HepG2 (cell line): ENCODE measurements around the gene TMEM186. TPM values are rescaled to one million over a fixed set of nuclear protein-coding genes. Genes with fewer than 3 reads are reported as not detected.
A peak's percentile ranks its signal among the peaks of the same experiment; 100 is the strongest.

ENCODE experiments used
- ATAC-seq: fragments of 200-7000 bp; cut with Tn5 transposase; 3 replicates; pipeline ENCODE4 v1.9.1; 2020; ENCODE audit warnings: mild to moderate bottlenecking, moderate library complexity
- BruUV-seq: library from RNA; stranded (reverse); fragments of 400-500 nt; replicated peaks from 2 replicates; lab custom pipeline; 2021; lab: Mats Ljungman, UMichigan
- CTCF ChIA-PET: fragments of 300-600 bp; formaldehyde crosslinking; extraction: SDS; loops from one replicate; lab custom pipeline; 2021; ENCODE audit warnings: low total read pairs, inconsistent platforms, low intra/inter-chr PET ratio; lab: Yijun Ruan, JAX
- POLR2A ChIA-PET: fragments of 350-600 bp; sonication (Branson Sonifier 250); formaldehyde crosslinking; loops from one replicate; lab custom pipeline; 2020; ENCODE audit warnings: antibody characterized with exemption, inconsistent platforms; lab: Yijun Ruan, JAX
- DNase-seq: peaks from one replicate; pipeline ENCODE4 v3.0.0-alpha.2; 2015; ENCODE audit warnings: low spot score
- FAIRE-seq: peaks from 3 replicates; lab custom pipeline; 2011; peaks lifted over from hg19 to GRCh38; lab: Jason Lieb, UNC
- H2AFZ ChIP-seq: one replicate; pipeline ENCODE4 v1.6.1; 2011; ENCODE audit warnings: low read length, inconsistent platforms
- H3K27ac ChIP-seq: fragments of 300-600 bp; 3 replicates; pipeline ENCODE4 v1.8.0; 2011; ENCODE audit warnings: mixed run types, mild to moderate bottlenecking, mixed read lengths, low read length, inconsistent platforms; ENCODE audit not compliant: insufficient read depth; ENCODE audit errors: extremely low read length
- H3K27me3 ChIP-seq, 2 experiments: fragments of 200-600 bp in 1 of 2; 2 replicates in 1 of 2; 3 replicates in 1 of 2; pipeline versions ENCODE4 v1.6.0 to v1.8.0; 2011; ENCODE audit warnings: low read length in 2 of 2, mild to moderate bottlenecking in 2 of 2, moderate library complexity in 2 of 2, inconsistent platforms in 1 of 2; ENCODE audit not compliant: insufficient read depth in 2 of 2, control insufficient read depth in 1 of 2
- H3K36me3 ChIP-seq, 2 experiments: fragments of 200-600 bp in 1 of 2; replicated peaks in 1 of 2; 2 replicates in 1 of 2; 3 replicates in 1 of 2; pipeline versions ENCODE4 v1.5.1 to v1.8.0; 2011; ENCODE audit warnings: low read length in 2 of 2, inconsistent platforms in 1 of 2; ENCODE audit not compliant: insufficient read depth in 2 of 2, control insufficient read depth in 1 of 2
- H3K4me1 ChIP-seq: 2 replicates; pipeline ENCODE4 v1.5.1; 2012; ENCODE audit warnings: low read length, inconsistent platforms; ENCODE audit not compliant: insufficient read depth
- H3K4me2 ChIP-seq: 2 replicates; pipeline ENCODE4 v1.6.0; 2011; ENCODE audit warnings: low read depth, low read length, inconsistent platforms
- H3K4me3 ChIP-seq, 3 experiments: fragments of 200-600 bp in 1 of 3; sonication (generic), shearing (Covaris generic) in 1 of 3; replicated peaks in 1 of 3; 2 replicates each; pipeline ENCODE4 v1.5.1; 2011 to 2016; ENCODE audit warnings: low read length in 3 of 3, inconsistent platforms in 2 of 3, low read depth in 2 of 3, mild to moderate bottlenecking in 2 of 3, control low read depth in 1 of 3, mixed read lengths in 1 of 3; ENCODE audit not compliant: insufficient read depth in 1 of 3
- H3K79me2 ChIP-seq: one replicate; pipeline ENCODE4 v1.6.1; 2011; ENCODE audit warnings: low read length, inconsistent platforms; ENCODE audit not compliant: insufficient read depth
- H3K9ac ChIP-seq: 2 replicates; pipeline ENCODE4 v1.6.0; 2011; ENCODE audit warnings: mild to moderate bottlenecking, low read depth, low read length, inconsistent platforms; ENCODE audit not compliant: insufficient read depth
- H3K9me3 ChIP-seq: 2 replicates; pipeline ENCODE4 v1.5.1; 2012; ENCODE audit warnings: mild to moderate bottlenecking, low read length
- H4K20me1 ChIP-seq: 2 replicates; pipeline ENCODE4 v1.6.0; 2011; ENCODE audit warnings: inconsistent platforms, mild to moderate bottlenecking, low read length, moderate library complexity; ENCODE audit not compliant: insufficient read depth
- ATF1 ChIP-seq: IDR thresholded peaks from 2 replicates; pipeline ENCODE4 v1.6.1; 2016; ENCODE audit warnings: mild to moderate bottlenecking, control low read depth
- CCDC6 ChIP-seq: sonication (generic); formaldehyde crosslinking; IDR thresholded peaks from 2 replicates; pipeline ENCODE4 v1.8.1; 2022; ENCODE audit warnings: mild to moderate bottlenecking, missing genetic modification reagents, moderate library complexity
- EP300 ChIP-seq, 3 experiments: sonication (generic) in 1 of 3; formaldehyde crosslinking in 1 of 3; IDR thresholded peaks; 2 replicates each; pipeline versions ENCODE4 v1.5.1 to v1.6.1; 2011 to 2020; ENCODE audit warnings: low read depth in 2 of 3, low read length in 2 of 3, borderline replicate concordance in 1 of 3, improper control_type of control experiment in 1 of 3, mild to moderate bottlenecking in 1 of 3, missing genetic modification reagents in 1 of 3, moderate library complexity in 1 of 3
- KLF9 ChIP-seq: IDR thresholded peaks from 2 replicates; pipeline ENCODE4 v1.6.1; 2016; ENCODE audit warnings: low read depth
- NRL ChIP-seq: sonication (generic); formaldehyde crosslinking; IDR thresholded peaks from 2 replicates; pipeline ENCODE4 v1.5.0; 2020; ENCODE audit warnings: missing genetic modification reagents, mild to moderate bottlenecking, moderate library complexity, borderline replicate concordance
- PITX1 ChIP-seq: sonication (generic); formaldehyde crosslinking; IDR thresholded peaks from 2 replicates; pipeline ENCODE4 v1.5.1; 2020; ENCODE audit warnings: mild to moderate bottlenecking, missing genetic modification reagents
- PRMT3 ChIP-seq: sonication (generic); formaldehyde crosslinking; IDR thresholded peaks from 2 replicates; pipeline ENCODE4 v1.8.1; 2022; ENCODE audit warnings: low read depth, mild to moderate bottlenecking, moderate library complexity, missing genetic modification reagents, borderline replicate concordance
- SIN3B ChIP-seq: fragments of 150-350 bp; IDR thresholded peaks from 2 replicates; pipeline ENCODE4 v1.6.1; 2014; ENCODE audit warnings: low read length
- SRY ChIP-seq: sonication (generic); formaldehyde crosslinking; IDR thresholded peaks from 2 replicates; pipeline ENCODE4 v1.8.0; 2022; ENCODE audit warnings: mild to moderate bottlenecking, missing genetic modification reagents
- ZBTB21 ChIP-seq: sonication (generic); formaldehyde crosslinking; IDR thresholded peaks from 2 replicates; pipeline ENCODE4 v1.4.0; 2020; ENCODE audit warnings: missing genetic modification reagents
- ZMYM3 ChIP-seq: sonication (generic); formaldehyde crosslinking; IDR thresholded peaks from 2 replicates; pipeline ENCODE4 v1.5.1; 2020; ENCODE audit warnings: mild to moderate bottlenecking, missing genetic modification reagents
- ZNF12 ChIP-seq: sonication (generic); formaldehyde crosslinking; IDR thresholded peaks from 2 replicates; pipeline ENCODE4 v1.5.0; 2020; ENCODE audit warnings: missing genetic modification reagents
- ZNF17 ChIP-seq: sonication (generic); formaldehyde crosslinking; IDR thresholded peaks from 2 replicates; pipeline ENCODE4 v1.5.0; 2020; ENCODE audit warnings: mild to moderate bottlenecking, missing genetic modification reagents
- ZNF564 ChIP-seq: sonication (generic); formaldehyde crosslinking; IDR thresholded peaks from 2 replicates; pipeline ENCODE4 v1.8.1; 2023; ENCODE audit warnings: mild to moderate bottlenecking, missing genetic modification reagents
- ZNF768 ChIP-seq: sonication (generic); formaldehyde crosslinking; IDR thresholded peaks from 2 replicates; pipeline ENCODE4 v1.4.0; 2020; ENCODE audit warnings: missing genetic modification reagents
- ZNF883 ChIP-seq: sonication (generic); formaldehyde crosslinking; IDR thresholded peaks from 2 replicates; pipeline ENCODE4 v1.5.1; 2020; ENCODE audit warnings: mild to moderate bottlenecking, missing genetic modification reagents; ENCODE audit errors: not compliant biosample characterization
- WGBS: methylation state at CpG from one replicate; pipeline ENCODE4 v1.1.6; 2017; ENCODE audit warnings: low lambda C conversion rate; 5-methylcytosine and 5-hydroxymethylcytosine counted together
- in situ Hi-C: cut with HindIII; loops from 2 replicates; pipeline ENCODE4 v1.10.0; 2017; ENCODE audit warnings: low pct_unique_long_range_greater_than_20kb; ENCODE audit not compliant: extremely low pct_ligation_motif_present
- intact Hi-C: fragments of 100-400 bp; cut with micrococcal nuclease; formaldehyde crosslinking; loops from one replicate; pipeline ENCODE4 v1.10.0; 2022; ENCODE audit not compliant: unreplicated experiment
- polyA plus RNA-seq, 8 experiments: library from polyadenylated mRNA; depleted of rRNA in 3 of 8; stranded (reverse) in 7 of 8; unstranded in 1 of 8; fragments of >200 nt; fragmentation: Illumina TruSeq in 4 of 8; extraction: Trizol in 4 of 8; gene quantifications; 2 replicates each; pipeline versions ENCODE4 v1.2.1 to v1.2.3, GENCODE V29; 2011 to 2016; ENCODE audit warnings: low read depth in 4 of 8, missing spikeins in 1 of 8, mixed read lengths in 1 of 8; ENCODE audit not compliant: insufficient read depth in 1 of 8
- total RNA-seq, 5 experiments: library from RNA; depleted of rRNA; stranded (reverse); fragments of >200 nt; fragmentation: Illumina TruSeq; extraction: Trizol; gene quantifications; 2 replicates each; pipeline ENCODE4 v1.2.3, GENCODE V29; 2016; ENCODE audit warnings: low read depth in 1 of 5
- TF ChIP-seq, protein P1 (sequence below): IDR thresholded peaks from 2 replicates; pipeline ENCODE4 v1.6.1; 2016; ENCODE audit warnings: control low read depth
- TF ChIP-seq, protein P2 (sequence below): sonication (generic); formaldehyde crosslinking; conservative IDR thresholded peaks from 2 replicates; pipeline ENCODE4 v1.4.0; 2020; ENCODE audit warnings: mild to moderate bottlenecking, missing genetic modification reagents, moderate library complexity

Gene TMEM186
- total and polyA plus RNA-seq, 2 of the 13 experiments (the other 11 are each of a cell fraction or from before 2014, with no cell fraction given) = 16.2 to 19.3 TPM

DNA sequence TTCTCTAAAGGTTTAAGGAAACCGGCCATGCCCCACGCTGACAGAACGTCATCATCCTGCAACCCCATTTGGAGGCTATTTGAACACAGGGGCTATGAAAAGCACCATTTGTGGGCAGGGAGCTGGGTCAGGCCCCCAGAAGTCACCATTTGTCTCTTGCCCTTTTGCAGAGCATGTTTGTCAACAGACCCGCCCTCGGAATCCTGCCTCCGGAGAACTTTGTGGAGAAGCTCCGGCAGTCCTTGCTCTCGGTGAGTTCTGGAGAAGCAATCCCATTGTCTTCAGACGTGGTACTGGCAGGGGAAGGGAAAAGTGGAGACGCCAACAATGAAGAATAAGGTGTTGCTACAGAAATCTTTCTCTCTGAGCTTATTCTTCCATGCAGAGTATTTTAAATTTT, 33.5 kb downstream of the TMEM186 start (continued):
- no peak for TF ChIP-seq ZBTB21 (CRISPR knock-in tag)
- TF ChIP-seq CCDC6 = no peak
- no peak for TF ChIP-seq NRL (CRISPR knock-in tag)
- TF ChIP-seq ZNF12 (CRISPR knock-in tag) = no peak
- TF ChIP-seq, all 625 proteins: peak for 0

- H3K9me3 ChIP-seq = no peaks in the 10 kb centered on the region
- DNase-seq = no peak
- POLR2A ChIA-PET = no interaction called here
- H2AFZ ChIP-seq = no peak overlapping the region
- no peak overlapping the region for H3K4me3 ChIP-seq
- no TSS peak for BruUV-seq
- in situ Hi-C loops = no loop called here
- no peaks in the 10 kb centered on the region for H3K4me1 ChIP-seq
- H3K9ac ChIP-seq = no peak overlapping the region
- H3K4me2 ChIP-seq = no peak overlapping the region
- intact Hi-C loops = no loop called here
- peaks cover 26 to 68% of the 10 kb centered on the region in 2 experiments for H3K36me3 ChIP-seq
- TF ChIP-seq ZNF564 (CRISPR knock-in tag) = no peak
- no peak for TF ChIP-seq PITX1 (CRISPR knock-in tag)
- no peak for TF ChIP-seq SIN3B
- TF ChIP-seq ZNF17 (CRISPR knock-in tag) = no peak
- peak; percentile 41; the same call in 1 of the 2 replicates for TF ChIP-seq ZMYM3 (CRISPR knock-in tag)
- TF ChIP-seq ZNF768 (CRISPR knock-in tag) = peak; percentile 92; the same call in 1 of the 2 replicates
- TF ChIP-seq EP300 (IDR thresholded peaks at IDR 0.05; ENCODE audit: low read depth in 2 of 2, low read length in 2 of 2) = no peak
- no peak for TF ChIP-seq EP300 (CRISPR knock-in tag; IDR thresholded peaks at IDR 0.05; ENCODE audit: borderline replicate concordance)
- TF ChIP-seq, protein P1, sequence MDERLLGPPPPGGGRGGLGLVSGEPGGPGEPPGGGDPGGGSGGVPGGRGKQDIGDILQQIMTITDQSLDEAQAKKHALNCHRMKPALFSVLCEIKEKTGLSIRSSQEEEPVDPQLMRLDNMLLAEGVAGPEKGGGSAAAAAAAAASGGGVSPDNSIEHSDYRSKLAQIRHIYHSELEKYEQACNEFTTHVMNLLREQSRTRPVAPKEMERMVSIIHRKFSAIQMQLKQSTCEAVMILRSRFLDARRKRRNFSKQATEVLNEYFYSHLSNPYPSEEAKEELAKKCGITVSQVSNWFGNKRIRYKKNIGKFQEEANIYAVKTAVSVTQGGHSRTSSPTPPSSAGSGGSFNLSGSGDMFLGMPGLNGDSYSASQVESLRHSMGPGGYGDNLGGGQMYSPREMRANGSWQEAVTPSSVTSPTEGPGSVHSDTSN (CRISPR knock-in tag) = no peak
- no peak for TF ChIP-seq SRY
- TF ChIP-seq ZNF883 = no peak
- TF ChIP-seq ATF1 (CRISPR knock-in tag) = no peak
- no peak for TF ChIP-seq ZBTB21 (CRISPR knock-in tag)
- TF ChIP-seq KLF9 (CRISPR knock-in tag) = no peak
- TF ChIP-seq, protein P2, sequence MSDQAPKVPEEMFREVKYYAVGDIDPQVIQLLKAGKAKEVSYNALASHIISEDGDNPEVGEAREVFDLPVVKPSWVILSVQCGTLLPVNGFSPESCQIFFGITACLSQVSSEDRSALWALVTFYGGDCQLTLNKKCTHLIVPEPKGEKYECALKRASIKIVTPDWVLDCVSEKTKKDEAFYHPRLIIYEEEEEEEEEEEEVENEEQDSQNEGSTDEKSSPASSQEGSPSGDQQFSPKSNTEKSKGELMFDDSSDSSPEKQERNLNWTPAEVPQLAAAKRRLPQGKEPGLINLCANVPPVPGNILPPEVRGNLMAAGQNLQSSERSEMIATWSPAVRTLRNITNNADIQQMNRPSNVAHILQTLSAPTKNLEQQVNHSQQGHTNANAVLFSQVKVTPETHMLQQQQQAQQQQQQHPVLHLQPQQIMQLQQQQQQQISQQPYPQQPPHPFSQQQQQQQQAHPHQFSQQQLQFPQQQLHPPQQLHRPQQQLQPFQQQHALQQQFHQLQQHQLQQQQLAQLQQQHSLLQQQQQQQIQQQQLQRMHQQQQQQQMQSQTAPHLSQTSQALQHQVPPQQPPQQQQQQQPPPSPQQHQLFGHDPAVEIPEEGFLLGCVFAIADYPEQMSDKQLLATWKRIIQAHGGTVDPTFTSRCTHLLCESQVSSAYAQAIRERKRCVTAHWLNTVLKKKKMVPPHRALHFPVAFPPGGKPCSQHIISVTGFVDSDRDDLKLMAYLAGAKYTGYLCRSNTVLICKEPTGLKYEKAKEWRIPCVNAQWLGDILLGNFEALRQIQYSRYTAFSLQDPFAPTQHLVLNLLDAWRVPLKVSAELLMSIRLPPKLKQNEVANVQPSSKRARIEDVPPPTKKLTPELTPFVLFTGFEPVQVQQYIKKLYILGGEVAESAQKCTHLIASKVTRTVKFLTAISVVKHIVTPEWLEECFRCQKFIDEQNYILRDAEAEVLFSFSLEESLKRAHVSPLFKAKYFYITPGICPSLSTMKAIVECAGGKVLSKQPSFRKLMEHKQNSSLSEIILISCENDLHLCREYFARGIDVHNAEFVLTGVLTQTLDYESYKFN = no peak
- no peak for TF ChIP-seq PRMT3 (CRISPR knock-in tag)
- TF ChIP-seq, all 625 proteins: peak for 2
- no peak overlapping the region for H3K27ac ChIP-seq
- H3K27me3 ChIP-seq = no peaks in the 10 kb centered on the region
- no peak for FAIRE-seq
- H4K20me1 ChIP-seq = no peaks in the 10 kb centered on the region
- CTCF ChIA-PET = no interaction called here
- no peak for ATAC-seq
- H3K79me2 ChIP-seq = no peaks in the 10 kb centered on the region
- 95% methylated on average over 3 of the region's 3 CpGs for WGBS
Observed at GRCh38 chr16:8763083-8763482, 34.4 kb downstream of the TMEM186 start.
